Lower leg skin (tissue), 4 donors: ENCODE results near the gene KCNMA1. TPM values are rescaled to one million over a fixed set of nuclear protein-coding genes. Genes with fewer than 3 reads are reported as not detected.

Experiments used
- DNase-seq, 2 donors: peaks; one replicate each; pipeline ENCODE4 v3.0.0-alpha.2; 2019; ENCODE audit warnings: low spot score in 2 of 2
- H3K4me3 ChIP-seq: fragments of 200-600 bp; sonication (generic); 2 replicates; pipeline ENCODE4 v1.5.1; 2017; ENCODE audit warnings: mild to moderate bottlenecking, low read depth; ENCODE audit not compliant: poor library complexity, severe bottlenecking
- POLR2A ChIP-seq, 2 donors: fragments of 450-650 bp; IDR thresholded peaks; one replicate each; pipeline ENCODE4 v1.6.1; 2016 to 2017; ENCODE audit warnings: antibody characterized with exemption in 2 of 2, mild to moderate bottlenecking in 1 of 2, moderate library complexity in 1 of 2
- WGBS, 2 donors: methylation state at CpG; one replicate each; pipeline ENCODE4 v1.1.5; 2018; 5-methylcytosine and 5-hydroxymethylcytosine counted together
- intact Hi-C: fragments of 100-400 bp; cut with DNase I; formaldehyde crosslinking; loops from one replicate; pipeline ENCODE4 v1.15.0; 2023; ENCODE audit warnings: low total_unique reads
- total RNA-seq, 4 donors: library from RNA; depleted of rRNA; stranded (reverse); fragments of >200 nt; gene quantifications; one replicate each; pipeline ENCODE4 v1.1.0, GENCODE V29; 2016
- TF ChIP-seq, protein P1 (sequence below), 3 donors: fragments of 450-650 bp; IDR thresholded peaks; one replicate each; pipeline ENCODE4 v1.5.1; 2016; ENCODE audit warnings: antibody characterized with exemption in 3 of 3, mild to moderate bottlenecking in 3 of 3, moderate library complexity in 2 of 3

KCNMA1 gene
- total RNA-seq, 4 donors from 2014 or later = 4.1 to 9.9 (median 6.5) TPM

DNA sequence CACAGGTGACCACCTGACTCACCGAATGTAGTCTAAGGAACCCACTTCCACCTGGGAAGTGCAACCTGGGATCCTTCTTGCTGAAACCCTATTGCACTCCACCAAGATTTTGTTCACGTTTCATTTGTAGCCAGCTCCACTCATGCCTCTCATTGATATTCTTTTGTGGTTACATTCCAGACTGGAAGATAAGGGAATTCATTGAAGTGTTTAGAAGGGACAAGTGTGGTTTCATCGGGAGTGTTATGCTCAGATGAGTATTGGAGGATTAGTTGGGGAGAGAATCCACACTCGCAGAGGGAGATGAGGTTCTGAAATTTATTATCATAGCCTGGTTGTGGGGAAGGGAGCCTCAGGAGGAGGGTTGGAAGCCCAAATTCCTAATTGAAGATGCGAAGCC is 320.4 kb downstream of the KCNMA1 start:
- no peak for DNase-seq
- H3K4me3 ChIP-seq = no peak overlapping the region
- intact Hi-C loops = no loop called here
- WGBS, 2 donors = 84 to 87% methylated on average over 5 of the region's 5 CpGs
- TF ChIP-seq, protein P1, sequence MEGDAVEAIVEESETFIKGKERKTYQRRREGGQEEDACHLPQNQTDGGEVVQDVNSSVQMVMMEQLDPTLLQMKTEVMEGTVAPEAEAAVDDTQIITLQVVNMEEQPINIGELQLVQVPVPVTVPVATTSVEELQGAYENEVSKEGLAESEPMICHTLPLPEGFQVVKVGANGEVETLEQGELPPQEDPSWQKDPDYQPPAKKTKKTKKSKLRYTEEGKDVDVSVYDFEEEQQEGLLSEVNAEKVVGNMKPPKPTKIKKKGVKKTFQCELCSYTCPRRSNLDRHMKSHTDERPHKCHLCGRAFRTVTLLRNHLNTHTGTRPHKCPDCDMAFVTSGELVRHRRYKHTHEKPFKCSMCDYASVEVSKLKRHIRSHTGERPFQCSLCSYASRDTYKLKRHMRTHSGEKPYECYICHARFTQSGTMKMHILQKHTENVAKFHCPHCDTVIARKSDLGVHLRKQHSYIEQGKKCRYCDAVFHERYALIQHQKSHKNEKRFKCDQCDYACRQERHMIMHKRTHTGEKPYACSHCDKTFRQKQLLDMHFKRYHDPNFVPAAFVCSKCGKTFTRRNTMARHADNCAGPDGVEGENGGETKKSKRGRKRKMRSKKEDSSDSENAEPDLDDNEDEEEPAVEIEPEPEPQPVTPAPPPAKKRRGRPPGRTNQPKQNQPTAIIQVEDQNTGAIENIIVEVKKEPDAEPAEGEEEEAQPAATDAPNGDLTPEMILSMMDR (IDR thresholded peaks at IDR 0.05) = no peak
- TF ChIP-seq POLR2A (IDR thresholded peaks at IDR 0.05) = no peak

DNA sequence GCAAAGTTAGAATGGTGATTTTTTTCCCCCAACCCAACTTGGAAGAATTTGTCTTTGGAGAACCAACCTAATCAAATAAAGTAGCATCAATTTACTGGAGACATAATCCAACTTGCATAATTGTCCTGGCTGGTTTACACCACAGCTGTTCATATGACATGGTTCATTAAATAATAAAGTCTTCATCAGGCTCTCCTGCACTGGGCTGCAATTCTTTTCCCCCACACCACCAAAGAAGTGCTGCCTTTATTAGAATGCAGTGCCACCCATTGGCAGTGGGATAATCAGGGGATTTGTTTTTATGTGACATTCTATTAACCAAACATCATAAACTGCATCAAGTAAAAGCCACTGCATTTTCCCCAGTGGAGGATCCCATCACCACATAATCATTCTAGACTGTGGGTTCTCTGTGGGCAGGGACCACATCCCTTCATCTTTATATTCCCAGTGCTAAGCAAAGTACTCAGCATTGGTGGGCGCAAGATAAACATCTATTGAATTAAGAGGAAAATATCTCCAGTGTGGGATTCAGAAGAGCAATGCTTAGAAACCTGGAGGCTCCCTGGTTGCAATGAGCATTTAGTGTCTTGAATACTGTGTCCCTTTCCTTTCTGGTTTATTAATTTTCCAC is 322.0 kb downstream of the KCNMA1 start:
- DNase-seq = no peak
- TF ChIP-seq, protein P1 (IDR thresholded peaks at IDR 0.05) = no peak
- TF ChIP-seq POLR2A (IDR thresholded peaks at IDR 0.05) = no peak
- intact Hi-C loops = no loop called here
- H3K4me3 ChIP-seq = no peak overlapping the region
- WGBS, 2 donors = 92% methylated on average over 1 of the region's 1 CpG

DNA sequence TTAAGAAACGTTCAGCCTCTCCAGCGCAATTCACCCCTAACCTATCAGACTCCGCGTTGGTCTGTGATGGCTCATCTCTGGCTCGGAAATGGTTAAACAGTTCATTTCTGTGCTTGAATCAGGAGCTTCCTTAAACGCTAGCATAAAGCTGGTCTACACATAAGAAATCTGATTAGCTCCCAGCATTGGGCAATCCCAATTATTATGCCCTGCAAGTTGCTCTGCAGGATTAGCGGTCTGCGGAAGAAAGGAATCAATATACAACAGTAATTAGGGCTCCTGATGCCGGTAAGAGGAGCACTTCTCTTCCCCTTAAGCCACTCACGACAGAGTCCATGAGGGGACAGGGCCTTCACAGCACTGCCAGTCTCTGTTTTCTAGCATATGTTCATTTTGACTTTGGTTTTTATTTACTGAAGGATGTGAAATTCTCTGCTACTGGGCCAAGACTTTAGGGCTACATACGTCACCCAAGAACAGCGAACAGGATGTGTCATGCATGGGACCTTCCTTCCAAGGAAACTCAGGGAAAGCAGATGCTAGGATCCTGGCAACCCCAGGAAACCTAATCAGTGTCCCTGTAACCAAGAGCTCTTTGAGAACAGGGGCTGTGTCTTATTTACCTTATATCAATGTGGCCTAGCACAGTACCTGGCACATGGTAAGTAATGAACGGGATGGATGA is 324.4 kb downstream of the KCNMA1 start:
- WGBS, 2 donors = 67 to 80% methylated on average over 13 of the region's 13 CpGs
- no peak overlapping the region for H3K4me3 ChIP-seq
- no peak for TF ChIP-seq POLR2A (IDR thresholded peaks at IDR 0.05)
- TF ChIP-seq, protein P1 (IDR thresholded peaks at IDR 0.05) = no peak
- no peak for DNase-seq
- intact Hi-C loops = no loop called here

DNA sequence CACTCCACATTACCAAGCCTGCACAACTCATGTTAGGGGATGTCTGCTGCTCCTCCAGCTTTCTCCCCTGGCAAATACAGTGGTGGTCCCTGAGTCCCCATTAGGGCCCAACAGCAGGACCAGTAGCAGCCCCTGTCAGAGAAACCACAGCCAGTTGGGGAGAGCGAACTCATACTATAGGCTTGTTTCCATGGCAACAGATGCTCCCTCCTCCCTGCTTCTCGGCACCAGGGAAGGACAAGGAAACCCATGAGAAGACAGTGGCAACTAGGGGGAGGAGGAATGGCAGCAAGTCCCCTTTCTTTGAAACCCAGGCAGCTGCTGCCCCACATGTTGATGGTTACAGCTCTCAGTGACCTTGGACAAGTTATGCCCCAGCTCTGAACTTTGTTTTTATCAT is 326.4 kb downstream of the KCNMA1 start:
- no peak for DNase-seq
- no peak overlapping the region for H3K4me3 ChIP-seq
- TF ChIP-seq, protein P1 (IDR thresholded peaks at IDR 0.05) = no peak
- no peak for TF ChIP-seq POLR2A (IDR thresholded peaks at IDR 0.05)
- intact Hi-C loops = no loop called here
- WGBS, 2 donors = 59 to 79% methylated on average over 2 of the region's 2 CpGs

DNA sequence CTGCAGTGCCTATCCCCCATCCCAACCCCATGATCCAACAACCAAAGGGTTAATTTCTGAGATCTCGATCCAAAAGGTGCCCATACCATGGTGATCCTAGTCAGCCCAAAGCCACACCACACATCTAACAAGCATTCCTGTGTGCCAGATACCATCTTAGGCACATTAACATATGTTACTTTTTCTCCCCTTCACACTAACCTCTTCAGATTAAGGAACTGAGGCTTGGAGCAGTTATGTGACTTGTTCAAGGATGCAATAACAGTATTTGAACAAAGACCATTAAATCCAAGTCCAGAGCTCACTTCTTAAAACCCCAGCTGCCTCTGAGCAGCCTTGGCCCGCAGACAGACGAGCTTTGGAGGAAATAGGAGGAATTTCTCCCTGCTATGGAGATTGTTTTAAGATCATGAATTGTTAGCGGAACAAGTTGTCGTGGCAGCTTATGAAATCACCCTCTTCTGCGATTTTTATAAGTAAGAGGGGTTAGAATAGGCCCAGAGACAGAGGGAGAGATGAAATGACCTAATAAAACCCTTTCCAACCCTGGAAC is 327.2 kb downstream of the KCNMA1 start:
- WGBS, 2 donors = 54 to 58% methylated on average over 6 of the region's 6 CpGs
- intact Hi-C loops = no loop called here
- TF ChIP-seq, protein P1 (IDR thresholded peaks at IDR 0.05) = no peak
- TF ChIP-seq POLR2A (IDR thresholded peaks at IDR 0.05) = no peak
- H3K4me3 ChIP-seq = no peak overlapping the region
- DNase-seq = no peak
